GM23338 (cell line): ENCODE results near the gene TBC1D14. TPM values are rescaled to one million over a fixed set of nuclear protein-coding genes. Genes with fewer than 3 reads are reported as not detected.

Experiments
- ATAC-seq: fragments of 200-7000 bp; cut with Tn5 transposase; 3 replicates; pipeline ENCODE4 v1.9.1; 2020
- DNase-seq: peaks from one replicate; pipeline ENCODE4 v3.0.0-alpha.2; 2015; ENCODE audit warnings: low spot score
- H2AFZ ChIP-seq: fragments of 200-600 bp; sonication (generic); 2 replicates; pipeline ENCODE4 v1.8.0; 2016; ENCODE audit warnings: antibody characterized with exemption, mild to moderate bottlenecking, moderate library complexity
- H3F3A ChIP-seq: fragments of 200-600 bp; sonication (generic); replicated peaks from 2 replicates; pipeline ENCODE4 v1.8.0; 2017; ENCODE audit warnings: antibody characterized with exemption, mixed run types, low read depth
- H3K27ac ChIP-seq: fragments of 200-600 bp; sonication (generic); 2 replicates; pipeline ENCODE4 v1.6.1; 2016; ENCODE audit warnings: low read depth
- H3K27me3 ChIP-seq: fragments of 200-600 bp; sonication (generic); 2 replicates; pipeline ENCODE4 v1.8.0; 2016; ENCODE audit warnings: mild to moderate bottlenecking, mixed run types, moderate library complexity; ENCODE audit not compliant: insufficient read depth
- H3K36me3 ChIP-seq: fragments of 200-600 bp; sonication (generic); 2 replicates; pipeline ENCODE4 v1.8.0; 2016; ENCODE audit warnings: mild to moderate bottlenecking; ENCODE audit not compliant: insufficient read depth
- H3K4me1 ChIP-seq: fragments of 200-600 bp; sonication (generic); 2 replicates; pipeline ENCODE4 v1.8.0; 2016; ENCODE audit warnings: mild to moderate bottlenecking, moderate library complexity; ENCODE audit not compliant: insufficient read depth
- H3K4me2 ChIP-seq: fragments of 200-600 bp; sonication (generic); 2 replicates; pipeline ENCODE4 v1.7.1; 2017; ENCODE audit warnings: mixed run types
- H3K4me3 ChIP-seq: fragments of 200-600 bp; sonication (generic); 2 replicates; pipeline ENCODE4 v1.6.1; 2016; ENCODE audit warnings: mixed run types
- H3K79me2 ChIP-seq: fragments of 200-600 bp; sonication (generic); replicated peaks from 2 replicates; pipeline ENCODE4 v1.8.0; 2017; ENCODE audit warnings: mild to moderate bottlenecking; ENCODE audit not compliant: insufficient read depth
- H3K9me2 ChIP-seq: fragments of 200-600 bp; sonication (generic); 2 replicates; pipeline ENCODE4 v1.8.0; 2017; ENCODE audit not compliant: insufficient read depth
- H4K20me1 ChIP-seq: fragments of 200-600 bp; sonication (generic); replicated peaks from 2 replicates; pipeline ENCODE4 v1.8.0; 2017; ENCODE audit warnings: mild to moderate bottlenecking; ENCODE audit not compliant: insufficient read depth
- H3K27ac Mint-ChIP-seq: 2 replicates; pipeline ENCODE4 v1.8.0; 2020; ENCODE audit warnings: inconsistent platforms, mild to moderate bottlenecking, moderate library complexity, mixed read lengths
- H3K27me3 Mint-ChIP-seq: 3 replicates; pipeline ENCODE4 v1.8.0; 2022; ENCODE audit warnings: low read depth, mild to moderate bottlenecking, moderate library complexity, mixed read lengths, inconsistent platforms; ENCODE audit not compliant: insufficient read depth, poor library complexity
- H3K36me3 Mint-ChIP-seq: 3 replicates; pipeline ENCODE4 v1.8.0; 2021; ENCODE audit warnings: low read depth, mild to moderate bottlenecking, inconsistent platforms, moderate library complexity, mixed read lengths
- H3K4me1 Mint-ChIP-seq: 3 replicates; pipeline ENCODE4 v1.8.0; 2020; ENCODE audit warnings: mild to moderate bottlenecking, inconsistent platforms, mixed read lengths
- H3K4me3 Mint-ChIP-seq: 3 replicates; pipeline ENCODE4 v1.8.0; 2021; ENCODE audit warnings: moderate library complexity, mild to moderate bottlenecking, inconsistent platforms, mixed read lengths
- H3K9me3 Mint-ChIP-seq: 3 replicates; pipeline ENCODE4 v1.8.0; 2020; ENCODE audit warnings: moderate library complexity, mild to moderate bottlenecking, inconsistent platforms, mixed read lengths
- CREB1 ChIP-seq: fragments of 250-450 bp; sonication (Bioruptor Pico); IDR thresholded peaks from 2 replicates; pipeline ENCODE4 v1.5.0; 2020; ENCODE audit warnings: low read depth, mild to moderate bottlenecking, moderate library complexity
- EZH2 ChIP-seq: fragments of 200-600 bp; sonication (generic); IDR thresholded peaks from one replicate; pipeline ENCODE4 v1.8.0; 2017; ENCODE audit warnings: antibody characterized with exemption, mild to moderate bottlenecking, low read depth; ENCODE audit not compliant: unreplicated experiment
- EZH2phosphoT487 ChIP-seq: fragments of 200-600 bp; sonication (generic); IDR thresholded peaks from one replicate; pipeline ENCODE4 v1.8.1; 2018; ENCODE audit warnings: antibody characterized with exemption; ENCODE audit not compliant: unreplicated experiment
- JUNB ChIP-seq: IDR thresholded peaks from one replicate; pipeline ENCODE4 v1.6.1; 2016; ENCODE audit warnings: antibody characterized with exemption; ENCODE audit not compliant: unreplicated experiment
- NANOG ChIP-seq: IDR thresholded peaks from 2 replicates; pipeline ENCODE4 v1.6.1; 2016; ENCODE audit warnings: antibody characterized with exemption, borderline replicate concordance
- POLR2AphosphoS5 ChIP-seq: IDR thresholded peaks from 2 replicates; pipeline ENCODE4 v1.6.1; 2016; ENCODE audit warnings: antibody characterized with exemption, low read depth
- REST ChIP-seq: IDR thresholded peaks from one replicate; pipeline ENCODE4 v1.6.1; 2018; ENCODE audit warnings: antibody characterized with exemption; ENCODE audit not compliant: unreplicated experiment
- STAT1 ChIP-seq: IDR thresholded peaks from one replicate; pipeline ENCODE4 v1.6.1; 2016; ENCODE audit warnings: antibody characterized with exemption; ENCODE audit not compliant: unreplicated experiment
- ZNF114 ChIP-seq: fragments of 250-450 bp; sonication (Bioruptor Pico); IDR thresholded peaks from 2 replicates; pipeline ENCODE4 v1.5.0; 2020; ENCODE audit warnings: mild to moderate bottlenecking, moderate library complexity
- ZNF331 ChIP-seq: fragments of 250-450 bp; sonication (Bioruptor Pico); IDR thresholded peaks from 2 replicates; pipeline ENCODE4 v1.5.0; 2020; ENCODE audit warnings: low read depth, mild to moderate bottlenecking, moderate library complexity
- ZNF462 ChIP-seq: fragments of 250-450 bp; sonication (Bioruptor Pico); IDR thresholded peaks from 2 replicates; pipeline ENCODE4 v1.5.0; 2020; ENCODE audit warnings: mild to moderate bottlenecking, moderate library complexity
- polyA plus RNA-seq: library from polyadenylated mRNA; unstranded; fragments of >200 nt; fragmentation: Nextera tagmentation; extraction: Ambion mirVana; gene quantifications from 2 replicates; pipeline ENCODE4 v1.2.1, GENCODE V29; 2016
- total RNA-seq: library from RNA; depleted of rRNA; stranded (reverse); fragments of >200 nt; shearing (Covaris generic); gene quantifications from 2 replicates; pipeline ENCODE4 v1.2.3, GENCODE V29; 2014
- TF ChIP-seq, protein P1 (sequence below), 2 experiments: fragments of 200-600 bp in 1 of 2; sonication (generic) in 1 of 2; conservative IDR thresholded peaks; 2 replicates each; pipeline versions ENCODE4 v1.5.1 to v1.6.1; 2016 to 2017; ENCODE audit warnings: antibody characterized with exemption in 2 of 2, low read depth in 2 of 2, mild to moderate bottlenecking in 2 of 2, moderate library complexity in 1 of 2
- TF ChIP-seq, protein P2 (sequence below): IDR thresholded peaks from 2 replicates; pipeline ENCODE4 v1.6.1; 2016; ENCODE audit warnings: antibody characterized with exemption

The TBC1D14 gene
- total and polyA plus RNA-seq, 2 experiments from 2014 or later, result 18.2 to 59.7 TPM

GRCh38 chr4:6880691-6881090 is 28.9 kb upstream of the TBC1D14 start:
- DNase-seq (no peak), ATAC-seq (no peak)
- Mint-ChIP-seq H3K27ac (no peak overlapping the region), H3K27me3 (peaks cover 8% of the 10 kb centered on the region), H3K4me1 (peaks cover 9% of the 10 kb centered on the region), H3K9me3 (no peaks in the 10 kb centered on the region), H3K36me3 (peaks cover 56% of the 10 kb centered on the region), H3K4me3 (no peak overlapping the region)
- H3K27ac ChIP-seq, result no peak overlapping the region
- H3K36me3 ChIP-seq, result peaks cover 7% of the 10 kb centered on the region; the same call in 1 of the 2 replicates
- H3K79me2 ChIP-seq, result no peaks in the 10 kb centered on the region
- no peaks in the 10 kb centered on the region for H3K9me2 ChIP-seq
- H3F3A ChIP-seq, result no peaks in the 10 kb centered on the region
- H3K4me1 ChIP-seq, result peaks cover 6% of the 10 kb centered on the region
- no peak for TF ChIP-seq EZH2phosphoT487
- TF ChIP-seq, protein P1, sequence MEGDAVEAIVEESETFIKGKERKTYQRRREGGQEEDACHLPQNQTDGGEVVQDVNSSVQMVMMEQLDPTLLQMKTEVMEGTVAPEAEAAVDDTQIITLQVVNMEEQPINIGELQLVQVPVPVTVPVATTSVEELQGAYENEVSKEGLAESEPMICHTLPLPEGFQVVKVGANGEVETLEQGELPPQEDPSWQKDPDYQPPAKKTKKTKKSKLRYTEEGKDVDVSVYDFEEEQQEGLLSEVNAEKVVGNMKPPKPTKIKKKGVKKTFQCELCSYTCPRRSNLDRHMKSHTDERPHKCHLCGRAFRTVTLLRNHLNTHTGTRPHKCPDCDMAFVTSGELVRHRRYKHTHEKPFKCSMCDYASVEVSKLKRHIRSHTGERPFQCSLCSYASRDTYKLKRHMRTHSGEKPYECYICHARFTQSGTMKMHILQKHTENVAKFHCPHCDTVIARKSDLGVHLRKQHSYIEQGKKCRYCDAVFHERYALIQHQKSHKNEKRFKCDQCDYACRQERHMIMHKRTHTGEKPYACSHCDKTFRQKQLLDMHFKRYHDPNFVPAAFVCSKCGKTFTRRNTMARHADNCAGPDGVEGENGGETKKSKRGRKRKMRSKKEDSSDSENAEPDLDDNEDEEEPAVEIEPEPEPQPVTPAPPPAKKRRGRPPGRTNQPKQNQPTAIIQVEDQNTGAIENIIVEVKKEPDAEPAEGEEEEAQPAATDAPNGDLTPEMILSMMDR (conservative IDR thresholded peaks at IDR 0.05; ENCODE audit: low read depth in 2 of 2), result no peak
- no peak for TF ChIP-seq CREB1 (CRISPR knock-in tag)
- no peak for TF ChIP-seq REST
- TF ChIP-seq ZNF114 (CRISPR knock-in tag), result no peak
- no peak for TF ChIP-seq ZNF331
- TF ChIP-seq, protein P2, sequence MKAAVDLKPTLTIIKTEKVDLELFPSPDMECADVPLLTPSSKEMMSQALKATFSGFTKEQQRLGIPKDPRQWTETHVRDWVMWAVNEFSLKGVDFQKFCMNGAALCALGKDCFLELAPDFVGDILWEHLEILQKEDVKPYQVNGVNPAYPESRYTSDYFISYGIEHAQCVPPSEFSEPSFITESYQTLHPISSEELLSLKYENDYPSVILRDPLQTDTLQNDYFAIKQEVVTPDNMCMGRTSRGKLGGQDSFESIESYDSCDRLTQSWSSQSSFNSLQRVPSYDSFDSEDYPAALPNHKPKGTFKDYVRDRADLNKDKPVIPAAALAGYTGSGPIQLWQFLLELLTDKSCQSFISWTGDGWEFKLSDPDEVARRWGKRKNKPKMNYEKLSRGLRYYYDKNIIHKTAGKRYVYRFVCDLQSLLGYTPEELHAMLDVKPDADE, result no peak
- no peak for TF ChIP-seq JUNB
- no peak for TF ChIP-seq EZH2
- TF ChIP-seq POLR2AphosphoS5, result no peak
- no peak for TF ChIP-seq ZNF462 (CRISPR knock-in tag)
- TF ChIP-seq NANOG, result no peak
- TF ChIP-seq STAT1, result no peak
- H4K20me1 ChIP-seq, result no peaks in the 10 kb centered on the region
- no peak overlapping the region for H2AFZ ChIP-seq
- no peak overlapping the region for H3K4me3 ChIP-seq
- H3K4me2 ChIP-seq, result no peak overlapping the region
- no peaks in the 10 kb centered on the region for H3K27me3 ChIP-seq
